LNCaP clone FGC (cell line): ENCODE measurements around the gene KRTCAP3.

Source experiments
- DNase-seq: peaks from one replicate; pipeline ENCODE4 v3.0.0-alpha.2; 2011; ENCODE audit warnings: low read depth
- H3K4me3 ChIP-seq: 2 replicates; pipeline ENCODE4 v1.5.1; 2011; ENCODE audit warnings: mild to moderate bottlenecking, low read depth, low read length, control low read depth
- TF ChIP-seq, protein P1 (sequence below): IDR thresholded peaks from 2 replicates; pipeline ENCODE4 v1.5.1; 2012; ENCODE audit warnings: mild to moderate bottlenecking; ENCODE audit not compliant: control insufficient read depth, insufficient read depth; ENCODE audit errors: extremely low read depth

The KRTCAP3 gene

DNA sequence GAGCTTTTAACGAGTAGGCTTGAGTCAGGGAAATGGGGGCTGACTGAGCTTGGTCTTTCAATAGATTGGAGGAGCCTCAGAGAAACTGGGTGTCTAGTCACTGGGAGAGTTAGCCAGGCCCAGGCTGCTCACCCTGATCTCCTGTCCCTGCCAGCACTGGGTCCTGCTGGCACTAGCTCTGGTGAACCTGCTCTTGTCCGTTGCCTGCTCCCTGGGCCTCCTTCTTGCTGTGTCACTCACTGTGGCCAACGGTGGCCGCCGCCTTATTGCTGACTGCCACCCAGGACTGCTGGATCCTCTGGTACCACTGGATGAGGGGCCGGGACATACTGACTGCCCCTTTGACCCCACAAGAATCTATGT lies 720 bp downstream of the KRTCAP3 start:
- TF ChIP-seq, protein P1, sequence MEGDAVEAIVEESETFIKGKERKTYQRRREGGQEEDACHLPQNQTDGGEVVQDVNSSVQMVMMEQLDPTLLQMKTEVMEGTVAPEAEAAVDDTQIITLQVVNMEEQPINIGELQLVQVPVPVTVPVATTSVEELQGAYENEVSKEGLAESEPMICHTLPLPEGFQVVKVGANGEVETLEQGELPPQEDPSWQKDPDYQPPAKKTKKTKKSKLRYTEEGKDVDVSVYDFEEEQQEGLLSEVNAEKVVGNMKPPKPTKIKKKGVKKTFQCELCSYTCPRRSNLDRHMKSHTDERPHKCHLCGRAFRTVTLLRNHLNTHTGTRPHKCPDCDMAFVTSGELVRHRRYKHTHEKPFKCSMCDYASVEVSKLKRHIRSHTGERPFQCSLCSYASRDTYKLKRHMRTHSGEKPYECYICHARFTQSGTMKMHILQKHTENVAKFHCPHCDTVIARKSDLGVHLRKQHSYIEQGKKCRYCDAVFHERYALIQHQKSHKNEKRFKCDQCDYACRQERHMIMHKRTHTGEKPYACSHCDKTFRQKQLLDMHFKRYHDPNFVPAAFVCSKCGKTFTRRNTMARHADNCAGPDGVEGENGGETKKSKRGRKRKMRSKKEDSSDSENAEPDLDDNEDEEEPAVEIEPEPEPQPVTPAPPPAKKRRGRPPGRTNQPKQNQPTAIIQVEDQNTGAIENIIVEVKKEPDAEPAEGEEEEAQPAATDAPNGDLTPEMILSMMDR, result no peak
- H3K4me3 ChIP-seq, result peak overlapping the region; percentile 79
- no peak for DNase-seq

DNA sequence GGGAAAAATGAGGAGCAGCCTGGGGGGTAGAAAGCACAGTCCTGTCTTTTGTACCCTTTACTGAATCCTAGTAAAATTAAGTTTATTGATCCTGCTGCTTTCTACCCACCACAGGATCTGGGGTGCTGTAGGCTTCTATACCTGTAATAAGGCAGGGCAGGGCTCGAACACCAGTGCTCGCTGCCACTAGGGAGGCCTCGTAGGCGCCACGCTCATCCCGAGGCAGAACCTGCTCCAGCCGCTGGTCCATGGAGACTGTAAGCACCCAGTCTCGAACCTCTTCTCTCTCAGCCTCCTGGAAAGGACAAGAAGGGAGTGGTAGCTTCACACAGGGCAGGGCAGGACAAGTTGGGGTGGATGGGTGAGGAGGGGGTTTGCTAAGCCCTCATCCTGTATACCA lies 3.0 kb downstream of the KRTCAP3 start:
- no peak for DNase-seq
- H3K4me3 ChIP-seq, result no peak overlapping the region
- TF ChIP-seq, protein P1, result no peak

DNA sequence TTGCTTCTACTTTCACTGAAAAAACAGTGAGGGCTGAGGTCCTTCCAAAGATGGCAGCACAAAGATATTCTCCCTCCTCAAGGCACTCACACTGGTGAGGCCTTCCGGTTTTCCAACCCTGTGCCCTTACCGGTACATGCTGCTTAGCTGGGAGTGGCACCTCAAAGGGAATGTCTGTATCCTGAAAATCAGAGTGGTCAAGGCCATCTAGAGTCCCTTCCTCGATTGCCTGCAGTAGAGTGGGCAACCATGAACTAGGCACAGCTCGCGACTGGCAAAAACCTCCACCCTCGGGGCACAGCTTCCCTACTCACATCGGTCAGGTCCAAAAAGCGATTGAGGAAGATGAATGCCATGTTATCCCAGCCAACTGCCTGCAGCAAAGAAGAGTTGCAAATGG lies 3.4 kb downstream of the KRTCAP3 start:
- DNase-seq, result no peak
- TF ChIP-seq, protein P1, result no peak
- no peak overlapping the region for H3K4me3 ChIP-seq

DNA sequence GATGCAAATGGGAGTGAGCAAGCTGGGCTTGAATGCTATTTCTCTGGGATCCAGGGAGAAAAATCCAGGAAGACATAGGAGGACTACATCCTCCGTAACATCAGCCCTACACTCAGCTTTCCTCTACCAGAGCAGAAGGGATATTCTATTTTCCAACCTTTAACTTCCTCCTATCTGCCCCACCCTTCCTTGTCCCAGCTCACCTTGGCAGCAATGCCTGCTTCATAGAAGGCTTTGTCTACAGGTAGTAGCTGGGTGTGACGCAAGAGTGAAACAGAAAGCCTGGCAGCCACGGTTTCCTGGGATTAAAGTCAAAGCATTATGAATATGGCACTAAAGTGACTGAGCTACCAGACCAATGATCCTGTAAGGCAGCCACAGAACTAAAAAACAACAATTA lies 3.9 kb downstream of the KRTCAP3 start:
- H3K4me3 ChIP-seq, result no peak overlapping the region
- TF ChIP-seq, protein P1, result no peak
- peak; percentile 67 for DNase-seq

DNA sequence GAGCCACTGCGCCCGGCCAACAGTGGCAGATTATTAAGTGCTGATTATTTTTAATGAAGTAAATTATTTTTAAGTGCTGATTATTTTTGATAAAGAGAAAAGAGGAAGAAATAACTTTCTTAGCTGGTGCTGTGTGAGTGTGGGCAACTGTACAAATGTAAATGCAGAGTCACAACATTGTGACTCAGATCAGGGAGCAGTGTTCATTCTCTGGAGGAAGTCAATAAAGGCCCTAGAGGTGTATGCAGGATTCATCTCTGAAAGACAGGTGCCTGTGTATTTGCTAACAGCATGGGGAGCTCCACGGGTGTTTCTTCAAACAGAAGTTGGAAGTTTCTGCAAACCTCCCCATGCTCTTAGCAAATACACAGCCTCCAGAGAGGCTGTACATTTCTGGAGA lies 6.2 kb downstream of the KRTCAP3 start:
- DNase-seq, result no peak
- H3K4me3 ChIP-seq, result no peak overlapping the region
- TF ChIP-seq, protein P1, result no peak

DNA sequence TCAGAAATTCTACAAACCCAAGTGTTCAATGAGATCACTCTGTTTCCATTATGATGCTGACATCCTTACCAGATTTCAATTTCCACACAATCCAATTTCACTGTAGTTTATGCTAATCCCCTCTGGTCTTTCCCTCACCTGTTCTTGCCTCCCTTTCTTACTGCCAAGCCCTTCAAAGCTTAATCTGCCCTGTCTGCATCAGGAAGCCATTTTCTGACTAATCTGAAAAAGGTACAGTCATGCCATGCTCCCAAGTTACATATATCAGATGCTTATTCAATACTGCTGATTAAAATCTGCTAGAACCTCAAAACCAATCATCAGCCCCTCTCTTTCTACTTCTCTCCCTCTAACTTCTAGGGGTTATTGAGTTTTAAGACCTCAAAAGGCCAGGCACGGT lies 8.9 kb downstream of the KRTCAP3 start:
- H3K4me3 ChIP-seq, result no peak overlapping the region
- DNase-seq, result no peak
- TF ChIP-seq, protein P1, result no peak

DNA sequence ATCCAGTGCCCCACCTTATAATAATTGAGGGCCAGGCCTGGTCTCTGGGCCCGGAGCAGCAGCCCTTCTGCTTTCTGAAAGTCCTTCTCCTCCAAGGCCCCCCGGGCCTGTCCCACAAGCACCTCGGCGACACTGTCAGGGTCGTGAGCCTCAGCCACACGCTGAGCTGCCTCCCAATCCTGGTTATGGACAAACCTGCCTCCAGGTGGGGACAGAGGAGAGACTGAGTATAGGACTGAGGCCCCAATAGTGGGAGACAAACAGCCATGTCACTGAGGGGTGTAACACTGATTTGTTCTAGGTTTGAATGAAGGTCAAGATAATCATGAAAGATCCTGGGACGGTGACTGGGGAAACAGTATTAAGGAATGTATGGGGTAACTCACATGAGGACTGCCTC lies 11.8 kb downstream of the KRTCAP3 start:
- TF ChIP-seq, protein P1, result no peak
- no peak for DNase-seq
- no peak overlapping the region for H3K4me3 ChIP-seq
